GM10248 (cell line): Measurements from ENCODE around the gene ABHD17B.
A peak's percentile ranks its signal among the peaks of the same experiment; 100 is the strongest.
"Not testable (repeated sequence)": the region's sequence is repeated elsewhere in the genome, so short reads cannot be mapped to it uniquely, and the experiment has no call there.

Experiments used
- CTCF ChIA-PET: fragments of 300-600 bp; sonication (Branson Sonifier 250); formaldehyde crosslinking; extraction: SDS; loops from one replicate; lab custom pipeline; 2021; ENCODE audit warnings: antibody characterized with exemption; lab: Yijun Ruan, JAX
- POLR2A ChIA-PET: fragments of 350-650 bp; sonication (Branson Sonifier 250); formaldehyde crosslinking; extraction: SDS; loops from one replicate; lab custom pipeline; 2020; ENCODE audit warnings: antibody characterized with exemption; lab: Yijun Ruan, JAX
- DNase-seq: peaks from one replicate; pipeline ENCODE4 v3.0.0; 2012; ENCODE audit errors: extremely low spot score
- CTCF ChIP-seq: IDR thresholded peaks from 2 replicates; pipeline ENCODE4 v1.5.1; 2012; ENCODE audit warnings: mild to moderate bottlenecking, low read depth; ENCODE audit errors: extremely low read depth, missing control alignments, control extremely low read depth

Gene ABHD17B

DNA sequence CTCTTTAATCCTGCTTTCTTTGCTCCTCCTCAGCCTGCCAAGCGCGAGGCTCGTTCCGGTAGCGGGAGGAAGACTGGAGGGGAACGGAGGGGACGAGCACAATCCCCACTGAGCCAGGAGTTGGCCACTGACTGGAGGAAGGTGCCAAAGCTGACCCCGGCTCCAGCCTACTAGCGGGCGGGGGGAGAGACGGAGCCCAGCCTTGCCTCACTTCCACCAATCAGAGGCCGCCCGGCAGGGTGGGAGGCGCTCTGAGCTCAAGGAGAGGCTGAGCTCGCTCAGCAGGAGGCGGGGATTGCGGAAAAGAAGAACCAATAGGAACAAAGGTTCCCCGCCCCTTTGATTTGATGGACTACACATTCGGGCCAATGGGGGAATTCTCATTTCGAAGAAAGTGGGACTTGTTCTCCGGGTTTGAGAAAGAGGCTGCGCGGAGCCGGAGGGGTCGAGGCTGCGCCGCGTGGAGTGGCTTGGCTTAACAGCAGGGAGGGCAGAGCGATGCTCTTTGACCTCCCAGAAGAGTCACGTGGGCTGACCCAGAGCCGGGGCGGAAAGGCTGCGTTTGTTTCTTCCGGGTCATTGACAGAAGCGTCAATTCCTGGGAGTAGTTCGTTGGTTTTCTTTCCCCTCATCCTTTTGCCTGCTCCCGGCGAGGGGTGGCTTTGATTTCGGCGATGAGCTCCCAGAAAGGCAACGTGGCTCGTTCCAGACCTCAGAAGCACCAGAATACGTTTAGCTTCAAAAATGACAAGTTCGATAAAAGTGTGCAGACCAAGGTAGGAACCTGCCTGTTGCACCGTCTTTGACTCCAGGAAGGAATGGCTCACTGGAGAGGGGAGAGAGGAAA, at the start of gene ABHD17B, which contains the start of gene C9orf85:
ABHD17B (minus strand) TSS at position 133 of the 847 bp plus-strand sequence. CDS start 36,113 bp downstream, outside the sequence.
C9orf85 (plus strand) TSS at position 579 of the 847 bp plus-strand sequence; CDS start at position 675, 96 bp downstream.
- TF ChIP-seq CTCF, result no peak
- ChIA-PET CTCF (interaction anchor here (0.7 to 2.8 kb wide), 7 partner anchors 9 to 104 kb away, joined by 3 to 9 read pairs (median 3); no protein-coding TSS in a partner anchor), POLR2A (interaction anchor here (0.6 to 1.5 kb wide), 11 partner anchors 10 to 454 kb away, joined by 3 to 9 read pairs (median 4); partner anchors contain the start of gene ZFAND5)
- DNase-seq, result peak; percentile 96

- no peak for DNase-seq
- TF ChIP-seq CTCF, result no peak
- ChIA-PET POLR2A (no interaction called here), CTCF (interaction anchor here (1.7 to 1.9 kb wide), 2 partner anchors 10 to 70 kb away, joined by 4 to 6 read pairs; no protein-coding TSS in a partner anchor)
Measured at GRCh38 chr9:71955300-71955915, 44.4 kb upstream of the ABHD17B start.

- POLR2A ChIA-PET, DNase-seq: not testable (repeated sequence)
- CTCF ChIA-PET, result interaction anchor here (1.7 to 2.3 kb wide), 3 partner anchors 11 to 70 kb away, joined by 4 to 8 read pairs (median 6); no protein-coding TSS in a partner anchor
Measured at GRCh38 chr9:71954652-71955051, 43.7 kb upstream of the ABHD17B start.

DNA sequence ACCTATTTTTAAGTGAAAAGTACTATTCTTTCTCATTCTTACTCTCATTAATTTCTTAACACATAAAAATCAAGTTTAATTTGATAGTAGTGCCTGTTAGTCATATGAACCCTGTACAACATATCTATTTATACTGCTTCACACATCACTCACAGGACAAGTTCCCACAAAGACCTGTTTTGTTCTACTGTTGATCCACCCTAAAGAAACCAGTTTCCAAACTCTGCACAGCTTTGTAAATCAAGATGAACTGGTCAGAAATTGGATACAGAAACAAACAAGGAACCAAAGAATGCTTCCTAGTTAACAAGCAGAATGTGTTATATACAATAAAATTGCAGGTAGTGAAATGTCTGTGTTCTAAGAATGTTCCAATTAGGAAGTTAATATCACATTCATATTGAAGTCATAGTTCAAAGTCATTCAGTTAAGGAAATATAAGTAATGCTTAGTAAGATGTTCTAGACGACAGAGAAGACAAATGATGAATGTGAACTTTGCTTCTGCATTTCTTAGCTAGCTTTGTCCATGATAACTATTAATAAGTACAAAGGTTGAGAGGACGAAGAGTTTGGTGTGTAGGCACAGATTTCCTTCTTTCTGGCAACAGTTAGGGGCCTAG, 33.9 kb upstream of the ABHD17B start:
- CTCF ChIA-PET, result interaction anchor here (1.2 to 1.4 kb wide), 2 partner anchors 11 to 17 kb away, joined by 3 read pairs; no protein-coding TSS in a partner anchor
- POLR2A ChIA-PET, result no interaction called here
- no peak for DNase-seq
- no peak for TF ChIP-seq CTCF

DNA sequence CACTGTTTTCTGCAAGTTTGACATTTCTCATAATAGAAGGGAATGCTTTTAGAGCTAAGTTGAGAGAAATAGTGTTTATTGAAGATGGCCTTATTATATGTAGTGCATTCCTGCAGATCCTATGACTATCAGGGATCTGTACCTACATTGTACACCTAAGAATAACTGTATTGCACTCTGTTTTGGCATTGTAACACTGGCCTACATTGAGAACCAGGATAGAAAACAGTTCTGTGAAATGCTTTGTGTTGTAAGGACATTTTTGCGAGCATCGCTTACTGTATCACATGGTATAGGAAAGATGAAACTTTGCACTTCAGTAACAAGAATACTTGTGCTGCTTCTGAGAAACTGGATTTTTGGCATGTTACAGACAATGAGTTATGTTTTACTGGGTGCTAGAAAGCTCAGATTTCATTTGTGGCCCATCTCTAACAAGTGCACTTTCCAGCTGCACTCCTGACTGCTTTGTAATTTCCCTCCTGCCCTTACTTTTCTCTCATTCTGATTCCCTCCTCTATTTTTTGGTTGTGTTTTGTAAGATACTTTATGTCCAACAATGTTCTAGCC, 31.1 kb upstream of the ABHD17B start:
- ChIA-PET POLR2A (no interaction called here), CTCF (interaction anchor here (2.7 kb wide), 1 partner anchor 12 kb away, joined by 8 read pairs; no protein-coding TSS in a partner anchor)
- no peak for TF ChIP-seq CTCF
- no peak for DNase-seq

- ChIA-PET CTCF (interaction anchor here (2.7 kb wide), 1 partner anchor 13 kb away, joined by 8 read pairs; no protein-coding TSS in a partner anchor), POLR2A (no interaction called here)
- no peak for DNase-seq
- TF ChIP-seq CTCF, result no peak
Measured at GRCh38 chr9:71941060-71941568, 30.1 kb upstream of the ABHD17B start.
